ENCODE results near the gene CNKSR1. TPM values are rescaled to one million over a fixed set of nuclear protein-coding genes. Genes with fewer than 3 reads are reported as not detected.

The CNKSR1 gene
- polyA plus RNA-seq, 3 donors = 1.4 TPM; not detected in 2

DNA sequence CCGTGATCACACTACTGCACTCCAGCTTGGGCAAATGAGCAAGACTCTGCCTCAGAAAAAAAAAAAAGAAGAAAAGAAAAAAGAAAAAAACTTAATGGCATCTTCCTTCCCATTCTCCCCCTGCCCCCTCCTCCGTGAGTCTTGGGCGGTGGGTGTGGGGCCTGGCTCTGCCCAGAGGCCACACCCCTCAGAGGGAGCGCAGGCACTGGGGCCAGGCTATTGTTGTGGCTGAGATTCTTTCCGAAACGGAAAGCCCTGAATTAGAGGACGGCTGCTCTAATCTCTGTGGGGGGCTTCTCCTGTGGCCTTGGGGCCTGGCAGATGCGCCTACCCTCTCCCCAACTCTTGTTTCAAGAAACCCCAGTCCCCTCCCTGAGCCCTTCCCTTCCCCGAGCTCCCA, 22.5 kb upstream of the CNKSR1 start:
- H3K4me1 Mint-ChIP-seq = peaks cover 35% of the 10 kb centered on the region
- no peak overlapping the region for H3K27ac ChIP-seq (ENCODE audit: low read depth in 1 of 2, low read length in 2 of 2)
- no peak overlapping the region for H3K4me3 ChIP-seq (replicated peaks in 1 of 3; ENCODE audit: low read depth in 2 of 3, low read length in 3 of 3)
- H2AFZ ChIP-seq (ENCODE audit: insufficient read depth, low read depth, low read length, poor library complexity, severe bottlenecking) = no peak overlapping the region
- H3K9me3 ChIP-seq (replicated peaks in 1 of 2; ENCODE audit: control insufficient read depth in 1 of 2, insufficient read depth in 1 of 2, low read length in 2 of 2) = no peaks in the 10 kb centered on the region
- no peaks in the 10 kb centered on the region for H3K36me3 Mint-ChIP-seq
- 83% methylated on average over 3 of the region's 9 CpGs for WGBS (ENCODE audit: insufficient coverage)
- no peaks in the 10 kb centered on the region for H3K79me2 ChIP-seq (ENCODE audit: insufficient read depth, low read length)
- H3K4me1 ChIP-seq (ENCODE audit: control insufficient read depth in 1 of 2, insufficient read depth in 2 of 2, low read length in 2 of 2) = peaks cover 24 to 36% of the 10 kb centered on the region in 2 donors
- no peaks in the 10 kb centered on the region for H3K36me3 ChIP-seq (replicated peaks in 1 of 2; ENCODE audit: control insufficient read depth in 1 of 2, insufficient read depth in 2 of 2, low read length in 2 of 2)
- peak overlapping the region in 2 of 7 donors; percentile 21 to 75 for H3K27ac Mint-ChIP-seq
- no peaks in the 10 kb centered on the region for H4K20me1 ChIP-seq (ENCODE audit: insufficient read depth, low read length)
- H3K4me2 ChIP-seq (replicated peaks; ENCODE audit: extremely low read depth, low read length, poor library complexity, severe bottlenecking) = no peak overlapping the region
- H3K9ac ChIP-seq (ENCODE audit: insufficient read depth, low read length, poor library complexity, severe bottlenecking) = no peak overlapping the region
- no peak for DNase-seq
- H3K9me3 Mint-ChIP-seq = peaks cover 0 to 3% (median 0%) of the 10 kb centered on the region in 7 donors
- TF ChIP-seq, protein P1, sequence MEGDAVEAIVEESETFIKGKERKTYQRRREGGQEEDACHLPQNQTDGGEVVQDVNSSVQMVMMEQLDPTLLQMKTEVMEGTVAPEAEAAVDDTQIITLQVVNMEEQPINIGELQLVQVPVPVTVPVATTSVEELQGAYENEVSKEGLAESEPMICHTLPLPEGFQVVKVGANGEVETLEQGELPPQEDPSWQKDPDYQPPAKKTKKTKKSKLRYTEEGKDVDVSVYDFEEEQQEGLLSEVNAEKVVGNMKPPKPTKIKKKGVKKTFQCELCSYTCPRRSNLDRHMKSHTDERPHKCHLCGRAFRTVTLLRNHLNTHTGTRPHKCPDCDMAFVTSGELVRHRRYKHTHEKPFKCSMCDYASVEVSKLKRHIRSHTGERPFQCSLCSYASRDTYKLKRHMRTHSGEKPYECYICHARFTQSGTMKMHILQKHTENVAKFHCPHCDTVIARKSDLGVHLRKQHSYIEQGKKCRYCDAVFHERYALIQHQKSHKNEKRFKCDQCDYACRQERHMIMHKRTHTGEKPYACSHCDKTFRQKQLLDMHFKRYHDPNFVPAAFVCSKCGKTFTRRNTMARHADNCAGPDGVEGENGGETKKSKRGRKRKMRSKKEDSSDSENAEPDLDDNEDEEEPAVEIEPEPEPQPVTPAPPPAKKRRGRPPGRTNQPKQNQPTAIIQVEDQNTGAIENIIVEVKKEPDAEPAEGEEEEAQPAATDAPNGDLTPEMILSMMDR (IDR thresholded peaks at IDR 0.05) = no peak
- peak overlapping the region in 1 of 2 donors; percentile 79 for H3K4me3 Mint-ChIP-seq
- peaks cover 5 to 30% of the 10 kb centered on the region in 2 donors for H3K27me3 ChIP-seq (ENCODE audit: control insufficient read depth in 2 of 2, insufficient read depth in 2 of 2, low read length in 2 of 2)
- intact Hi-C loops (cut with micrococcal nuclease) = no loop called here
- H3K27me3 Mint-ChIP-seq (ENCODE audit: low read depth in 3 of 3) = peaks cover 42 to 58% (median 52%) of the 10 kb centered on the region in 3 donors

DNA sequence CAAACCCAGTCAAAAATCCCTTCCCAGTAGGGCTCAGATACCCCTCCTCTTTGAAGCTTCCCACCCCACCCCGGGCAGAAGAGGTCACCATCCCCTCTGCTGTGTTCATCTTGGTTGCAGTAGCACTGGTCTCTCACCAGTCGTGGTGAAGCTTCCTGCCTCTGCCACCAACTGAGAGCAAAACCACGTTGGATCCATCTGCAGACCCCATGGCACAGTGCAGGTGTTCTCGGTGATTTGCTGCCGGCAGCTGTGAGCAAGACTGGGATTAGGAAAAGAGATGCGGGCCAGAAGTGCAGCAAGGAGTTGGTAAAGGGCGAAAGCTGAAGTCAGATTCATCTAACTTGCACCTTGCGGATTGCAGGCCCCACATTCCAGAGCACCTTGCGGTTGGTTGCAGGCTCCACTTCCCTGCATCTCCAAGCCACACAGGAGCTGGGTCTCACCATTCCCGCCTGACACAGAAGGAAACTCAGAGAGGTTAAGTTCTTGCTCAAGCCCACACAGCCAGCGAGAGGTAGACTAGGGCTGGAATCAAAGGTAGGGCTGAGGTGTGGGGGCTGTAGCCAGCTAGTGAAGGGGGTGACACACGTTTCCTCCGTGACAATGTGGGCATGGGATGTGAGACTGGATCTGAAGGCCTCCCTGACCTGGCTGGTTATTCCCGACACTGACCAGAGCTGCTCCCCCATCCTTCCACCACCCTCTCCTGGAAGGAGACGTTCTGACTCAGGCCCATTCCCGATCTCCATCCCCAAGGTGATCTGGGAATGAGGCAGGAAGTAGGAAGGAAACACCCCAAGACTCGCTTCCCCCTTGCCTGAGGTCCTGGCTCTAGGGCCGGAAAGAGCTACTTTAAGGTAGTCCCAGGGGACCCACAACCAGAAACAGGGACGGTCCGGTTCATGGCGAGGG, 21.7 kb upstream of the CNKSR1 start:
- Histone ChIP-seq H3K4me2 (replicated peaks; ENCODE audit: extremely low read depth, low read length, poor library complexity, severe bottlenecking) (no peak overlapping the region), H2AFZ (ENCODE audit: insufficient read depth, low read depth, low read length, poor library complexity, severe bottlenecking) (no peak overlapping the region), H3K9me3 (replicated peaks in 1 of 2; ENCODE audit: control insufficient read depth in 1 of 2, insufficient read depth in 1 of 2, low read length in 2 of 2) (no peaks in the 10 kb centered on the region), H3K36me3 (replicated peaks in 1 of 2; ENCODE audit: control insufficient read depth in 1 of 2, insufficient read depth in 2 of 2, low read length in 2 of 2) (no peaks in the 10 kb centered on the region), H3K9ac (ENCODE audit: insufficient read depth, low read length, poor library complexity, severe bottlenecking) (no peak overlapping the region), H3K27me3 (ENCODE audit: control insufficient read depth in 2 of 2, insufficient read depth in 2 of 2, low read length in 2 of 2) (peaks cover 5 to 36% of the 10 kb centered on the region in 2 donors), H3K27ac (ENCODE audit: low read depth in 1 of 2, low read length in 2 of 2) (no peak overlapping the region), H3K4me1 (ENCODE audit: control insufficient read depth in 1 of 2, insufficient read depth in 2 of 2, low read length in 2 of 2) (peaks cover 24 to 36% of the 10 kb centered on the region in 2 donors), H4K20me1 (ENCODE audit: insufficient read depth, low read length) (no peaks in the 10 kb centered on the region), H3K79me2 (ENCODE audit: insufficient read depth, low read length) (no peaks in the 10 kb centered on the region), H3K4me3 (replicated peaks in 1 of 3; ENCODE audit: low read depth in 2 of 3, low read length in 3 of 3) (no peak overlapping the region)
- intact Hi-C loops (cut with micrococcal nuclease) = no loop called here
- H3K9me3 Mint-ChIP-seq = peaks cover 0 to 3% (median 0%) of the 10 kb centered on the region in 7 donors
- H3K36me3 Mint-ChIP-seq = no peaks in the 10 kb centered on the region
- peaks cover 43 to 62% (median 57%) of the 10 kb centered on the region in 3 donors for H3K27me3 Mint-ChIP-seq (ENCODE audit: low read depth in 3 of 3)
- peak overlapping the region in 2 of 7 donors; percentile 63 to 75 for H3K27ac Mint-ChIP-seq
- peak overlapping the region in 1 of 2 donors; percentile 79 for H3K4me3 Mint-ChIP-seq
- H3K4me1 Mint-ChIP-seq = peaks cover 35% of the 10 kb centered on the region
- TF ChIP-seq, protein P1 (IDR thresholded peaks at IDR 0.05) = no peak
- DNase-seq = no peak
- 58% methylated on average over 17 of the region's 21 CpGs for WGBS (ENCODE audit: insufficient coverage)

Data from CD14-positive monocyte (primary cell).